ENCODE data around the gene CA5A.
"Not testable (repeated sequence)": the region's sequence is repeated elsewhere in the genome, so short reads cannot be mapped to it uniquely, and the experiment has no call there.

GRCh38 chr16:87912691-87913090, 23.6 kb downstream of the CA5A start:
- not testable (repeated sequence) for TF ChIP-seq CTCF (IDR thresholded peaks at IDR 0.05); POLR2AphosphoS5 (IDR thresholded peaks at IDR 0.05); POLR2A (IDR thresholded peaks at IDR 0.05; ENCODE audit: low read depth)

All from esophagus muscularis mucosa (tissue), 3 donors.